T-cell (primary cell): ENCODE results near the gene MSGN1. TPM values are rescaled to one million over a fixed set of nuclear protein-coding genes. Genes with fewer than 3 reads are reported as not detected.

Experiments
- ATAC-seq, 4 experiments: fragments of 200-7000 bp in 3 of 4; fragments of 150-1000 bp in 1 of 4; cut with Tn5 transposase; replicated peaks in 1 of 4; 1 replicate in 3 of 4; 2 replicates in 1 of 4; pipeline ENCODE4 v1.10.0; 2021; ENCODE audit warnings: moderate library complexity in 3 of 4, mild to moderate bottlenecking in 2 of 4, moderate number of reproducible peaks in 1 of 4
- CTCF ChIA-PET, 2 donors: fragments of 300-600 bp; sonication (Branson Sonifier 250); formaldehyde crosslinking; loops; one replicate each; lab custom pipeline; 2022; ENCODE audit warnings: antibody characterized with exemption in 2 of 2; lab: Charles Lee
- POLR2A ChIA-PET, 2 donors: fragments of 300-600 bp; sonication (Branson Sonifier 250); formaldehyde crosslinking; loops; one replicate each; lab custom pipeline; 2022; ENCODE audit warnings: antibody characterized with exemption in 2 of 2; lab: Charles Lee
- DNase-seq, 35 experiments: peaks; one replicate each; pipeline versions ENCODE4 v3.0.0 to v3.0.0-alpha.2; 2013 to 2023
- H3K27ac ChIP-seq: one replicate; pipeline ENCODE4 v1.5.1; 2013; ENCODE audit warnings: low read length
- H3K27me3 ChIP-seq, 2 experiments: replicated peaks in 1 of 2; 1 replicate in 1 of 2; 2 replicates in 1 of 2; pipeline versions ENCODE4 v1.6.1 to v1.7.0; 2013; ENCODE audit warnings: low read length in 1 of 2, mixed read lengths in 1 of 2; ENCODE audit not compliant: control insufficient read depth in 2 of 2, insufficient read depth in 2 of 2; ENCODE audit errors: extremely low read depth in 1 of 2
- H3K36me3 ChIP-seq, 2 donors: 1 replicate in 1 of 2; 2 replicates in 1 of 2; pipeline versions ENCODE4 v1.6.1 to v1.7.0; 2013; ENCODE audit warnings: low read length in 1 of 2; ENCODE audit not compliant: control insufficient read depth in 2 of 2, insufficient read depth in 1 of 2; ENCODE audit errors: extremely low read depth in 1 of 2
- H3K4me1 ChIP-seq, 2 experiments: 1 replicate in 1 of 2; 2 replicates in 1 of 2; pipeline versions ENCODE4 v1.6.1 to v1.7.0; 2013; ENCODE audit warnings: low read length in 2 of 2, mixed read lengths in 1 of 2; ENCODE audit not compliant: insufficient read depth in 2 of 2, control insufficient read depth in 1 of 2; ENCODE audit errors: extremely low read depth in 1 of 2
- H3K4me3 ChIP-seq, 2 donors: 1 replicate in 1 of 2; 2 replicates in 1 of 2; pipeline versions ENCODE4 v1.5.1 to v1.7.0; 2013; ENCODE audit warnings: mild to moderate bottlenecking in 2 of 2, low read length in 1 of 2, moderate library complexity in 1 of 2; ENCODE audit not compliant: control insufficient read depth in 1 of 2; ENCODE audit errors: extremely low read depth in 1 of 2
- H3K9me3 ChIP-seq: 2 replicates; pipeline ENCODE4 v1.7.0; 2013
- H3K27ac Mint-ChIP-seq, 2 donors: one replicate each; pipeline ENCODE4 v1.8.0; 2020 to 2021; ENCODE audit warnings: mild to moderate bottlenecking in 2 of 2, mixed read lengths in 2 of 2
- H3K27me3 Mint-ChIP-seq, 2 donors: one replicate each; pipeline ENCODE4 v1.8.0; 2021 to 2022; ENCODE audit warnings: mixed read lengths in 2 of 2
- H3K36me3 Mint-ChIP-seq: one replicate; pipeline ENCODE4 v1.8.0; 2021; ENCODE audit warnings: mixed read lengths
- H3K4me1 Mint-ChIP-seq, 3 donors: one replicate each; pipeline ENCODE4 v1.8.0; 2020 to 2022; ENCODE audit warnings: mixed read lengths in 3 of 3, mild to moderate bottlenecking in 1 of 3
- H3K4me3 Mint-ChIP-seq, 3 donors: one replicate each; pipeline ENCODE4 v1.8.0; 2020 to 2022; ENCODE audit warnings: mild to moderate bottlenecking in 3 of 3, mixed read lengths in 3 of 3, moderate library complexity in 3 of 3
- H3K9me3 Mint-ChIP-seq, 3 donors: one replicate each; pipeline ENCODE4 v1.8.0; 2020 to 2022; ENCODE audit warnings: mixed read lengths in 3 of 3
- WGBS: methylation state at CpG from one replicate; pipeline ENCODE4 v1.1.5; 2013; ENCODE audit warnings: missing lambda C conversion rate; ENCODE audit not compliant: insufficient coverage; 5-methylcytosine and 5-hydroxymethylcytosine counted together
- total RNA-seq, 35 experiments: library from RNA in 6 of 35; stranded (reverse) in 6 of 35; fragments of 120-200 nt in 1 of 35; gene quantifications; one replicate each; pipeline versions ENCODE4 v1.2.1 to v1.2.4 and lab custom pipeline; 2013 to 2026

MSGN1 gene
- total RNA-seq, 5 donors from 2014 or later (not counting 1 experiment from before 2014, with no cell fraction given): not detected

- DNase-seq: no peak
- H3K27ac ChIP-seq: no peak overlapping the region
- H3K27me3 ChIP-seq: peaks cover 0 to 9% of the 10 kb centered on the region in 2 experiments
- no peaks in the 10 kb centered on the region for H3K36me3 ChIP-seq
- POLR2A ChIA-PET: interaction anchor here in 1 of 2 donors (0.6 kb wide), 1 partner anchor 14 kb away, joined by 3 read pairs; no protein-coding TSS in a partner anchor
- H3K4me1 ChIP-seq: no peaks in the 10 kb centered on the region
- Mint-ChIP-seq H3K36me3 (no peaks in the 10 kb centered on the region), H3K27me3 (peaks cover 32 to 41% of the 10 kb centered on the region in 2 donors), H3K27ac (no peak overlapping the region), H3K9me3 (no peaks in the 10 kb centered on the region), H3K4me3 (no peak overlapping the region), H3K4me1 (no peaks in the 10 kb centered on the region)
- CTCF ChIA-PET: no interaction called here
- ATAC-seq: no peak
- no peaks in the 10 kb centered on the region for H3K9me3 ChIP-seq
- WGBS: 64% methylated on average over 3 of the region's 4 CpGs
- no peak overlapping the region for H3K4me3 ChIP-seq
Observed at GRCh38 chr2:17793296-17793695, 23.0 kb upstream of the MSGN1 start.

GRCh38 chr2:17793803-17794354 lies 22.4 kb upstream of the MSGN1 start:
- ChIA-PET POLR2A (no interaction called here), CTCF (no interaction called here)
- no peaks in the 10 kb centered on the region for H3K36me3 Mint-ChIP-seq
- H3K9me3 Mint-ChIP-seq: no peaks in the 10 kb centered on the region
- H3K4me3 ChIP-seq: no peak overlapping the region
- H3K4me1 ChIP-seq: no peaks in the 10 kb centered on the region
- H3K27me3 ChIP-seq: peaks cover 0 to 9% of the 10 kb centered on the region in 2 experiments
- WGBS: 81% methylated on average over 5 of the region's 6 CpGs
- H3K4me3 Mint-ChIP-seq: no peak overlapping the region
- no peaks in the 10 kb centered on the region for H3K36me3 ChIP-seq
- DNase-seq: no peak
- no peaks in the 10 kb centered on the region for H3K9me3 ChIP-seq
- no peaks in the 10 kb centered on the region for H3K4me1 Mint-ChIP-seq
- H3K27ac ChIP-seq: no peak overlapping the region
- ATAC-seq: no peak
- peaks cover 32 to 41% of the 10 kb centered on the region in 2 donors for H3K27me3 Mint-ChIP-seq
- no peak overlapping the region for H3K27ac Mint-ChIP-seq

GRCh38 chr2:17795309-17795708 lies 21.0 kb upstream of the MSGN1 start:
- Histone ChIP-seq H3K27ac (no peak overlapping the region), H3K36me3 (no peaks in the 10 kb centered on the region), H3K4me3 (no peak overlapping the region), H3K4me1 (no peaks in the 10 kb centered on the region), H3K27me3 (peaks cover 0 to 9% of the 10 kb centered on the region in 2 experiments), H3K9me3 (no peaks in the 10 kb centered on the region)
- peaks cover 40 to 48% of the 10 kb centered on the region in 2 donors for H3K27me3 Mint-ChIP-seq
- no peak for ATAC-seq
- no peak overlapping the region for H3K4me3 Mint-ChIP-seq
- DNase-seq: no peak
- H3K36me3 Mint-ChIP-seq: no peaks in the 10 kb centered on the region
- no peak overlapping the region for H3K27ac Mint-ChIP-seq
- 83% methylated on average over 4 of the region's 5 CpGs for WGBS
- POLR2A ChIA-PET: no interaction called here
- CTCF ChIA-PET: interaction anchor here in 1 of 2 donors (0.6 kb wide), 1 partner anchor 28 kb away, joined by 5 read pairs; no protein-coding TSS in a partner anchor
- no peaks in the 10 kb centered on the region for H3K9me3 Mint-ChIP-seq
- H3K4me1 Mint-ChIP-seq: peaks cover 0 to 5% (median 3%) of the 10 kb centered on the region in 3 donors

GRCh38 chr2:17798338-17798737 lies 17.9 kb upstream of the MSGN1 start:
- DNase-seq (no peak), ATAC-seq (no peak)
- Histone ChIP-seq H3K36me3 (no peaks in the 10 kb centered on the region), H3K27ac (no peak overlapping the region), H3K4me1 (no peaks in the 10 kb centered on the region), H3K27me3 (peaks cover 0 to 2% of the 10 kb centered on the region in 2 experiments), H3K9me3 (no peaks in the 10 kb centered on the region), H3K4me3 (no peak overlapping the region)
- H3K36me3 Mint-ChIP-seq: no peaks in the 10 kb centered on the region
- peaks cover 19 to 31% of the 10 kb centered on the region in 2 donors for H3K27me3 Mint-ChIP-seq
- POLR2A ChIA-PET: no interaction called here
- peaks cover 0 to 5% (median 3%) of the 10 kb centered on the region in 3 donors for H3K4me1 Mint-ChIP-seq
- H3K27ac Mint-ChIP-seq: no peak overlapping the region
- CTCF ChIA-PET: no interaction called here
- WGBS: 100% methylated on average over 2 of the region's 4 CpGs
- H3K4me3 Mint-ChIP-seq: no peak overlapping the region
- H3K9me3 Mint-ChIP-seq: no peaks in the 10 kb centered on the region

- H3K27ac ChIP-seq: no peak overlapping the region
- Mint-ChIP-seq H3K36me3 (no peaks in the 10 kb centered on the region), H3K9me3 (no peaks in the 10 kb centered on the region), H3K4me3 (no peak overlapping the region), H3K27me3 (peaks cover 22 to 27% of the 10 kb centered on the region in 2 donors), H3K4me1 (peaks cover 0 to 5% (median 3%) of the 10 kb centered on the region in 3 donors), H3K27ac (no peak overlapping the region)
- H3K36me3 ChIP-seq: no peaks in the 10 kb centered on the region
- peaks cover 0 to 2% of the 10 kb centered on the region in 2 experiments for H3K27me3 ChIP-seq
- POLR2A ChIA-PET: no interaction called here
- no peak overlapping the region for H3K4me3 ChIP-seq
- ATAC-seq (no peak), DNase-seq (no peak)
- no peaks in the 10 kb centered on the region for H3K4me1 ChIP-seq
- WGBS: 66% methylated on average over 3 of the region's 7 CpGs
- CTCF ChIA-PET: no interaction called here
- no peaks in the 10 kb centered on the region for H3K9me3 ChIP-seq
Observed at GRCh38 chr2:17799301-17800120, 16.7 kb upstream of the MSGN1 start.

- H3K27me3 Mint-ChIP-seq: peaks cover 24 to 25% of the 10 kb centered on the region in 2 donors
- CTCF ChIA-PET: no interaction called here
- Histone ChIP-seq H3K27ac (no peak overlapping the region), H3K4me1 (no peaks in the 10 kb centered on the region), H3K9me3 (no peaks in the 10 kb centered on the region), H3K27me3 (peaks cover 0 to 2% of the 10 kb centered on the region in 2 experiments), H3K36me3 (no peaks in the 10 kb centered on the region), H3K4me3 (no peak overlapping the region)
- no peaks in the 10 kb centered on the region for H3K9me3 Mint-ChIP-seq
- 92% methylated on average over 2 of the region's 5 CpGs for WGBS
- POLR2A ChIA-PET: no interaction called here
- DNase-seq (no peak), ATAC-seq (no peak)
- no peaks in the 10 kb centered on the region for H3K36me3 Mint-ChIP-seq
- H3K27ac Mint-ChIP-seq: no peak overlapping the region
- H3K4me1 Mint-ChIP-seq: peaks cover 0 to 5% (median 4%) of the 10 kb centered on the region in 3 donors
- H3K4me3 Mint-ChIP-seq: no peak overlapping the region
Observed at GRCh38 chr2:17800219-17800618, 16.0 kb upstream of the MSGN1 start.
